HG02678 (cell line): Measurements from ENCODE around the gene SERPINE2.

Experiments used
- ATAC-seq: cut with Tn5 transposase; IDR thresholded peaks from one replicate; pipeline ENCODE4 v1.9.1; 2021; ENCODE audit warnings: mild to moderate bottlenecking, moderate library complexity; ENCODE audit not compliant: unreplicated experiment

Gene SERPINE2

DNA sequence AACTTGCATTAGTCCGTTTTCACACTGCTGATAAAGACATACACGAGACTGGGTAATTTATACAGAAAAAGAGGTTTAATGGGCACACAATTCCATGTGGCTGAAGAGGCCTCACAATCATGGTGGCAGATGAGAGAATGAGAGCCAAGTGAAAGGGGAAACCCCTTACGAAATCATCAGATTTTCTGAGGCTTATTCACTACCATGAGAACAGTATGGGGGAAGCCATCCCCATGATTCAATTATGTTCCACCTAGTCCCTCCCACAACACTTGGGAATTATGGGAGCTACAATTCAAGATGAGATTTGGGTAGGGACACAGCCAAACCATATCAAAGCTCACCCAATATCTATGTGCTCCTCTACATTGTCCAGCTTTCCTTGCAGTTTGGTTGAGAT is 16.0 kb upstream of the SERPINE2 start:
- ATAC-seq, result no peak

DNA sequence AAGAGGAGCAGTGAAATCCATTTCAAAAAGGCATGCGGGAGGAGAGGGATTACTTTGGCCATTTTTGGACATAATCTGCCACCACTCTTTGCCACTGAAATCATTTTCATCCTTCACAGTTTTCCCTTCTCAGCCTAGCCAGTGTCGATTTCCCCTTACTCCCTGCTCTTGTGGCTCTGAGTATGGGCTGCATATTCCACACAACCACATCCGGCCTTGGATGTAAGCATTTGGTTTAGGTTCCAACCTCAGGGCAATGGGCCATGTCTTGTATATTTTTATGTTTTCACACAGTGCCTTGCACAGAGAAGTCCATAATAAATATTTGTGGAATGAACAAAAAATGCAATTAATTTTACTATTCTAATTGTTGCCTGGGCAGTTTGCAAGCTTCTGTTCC is 7.7 kb upstream of the SERPINE2 start:
- ATAC-seq, result no peak

DNA sequence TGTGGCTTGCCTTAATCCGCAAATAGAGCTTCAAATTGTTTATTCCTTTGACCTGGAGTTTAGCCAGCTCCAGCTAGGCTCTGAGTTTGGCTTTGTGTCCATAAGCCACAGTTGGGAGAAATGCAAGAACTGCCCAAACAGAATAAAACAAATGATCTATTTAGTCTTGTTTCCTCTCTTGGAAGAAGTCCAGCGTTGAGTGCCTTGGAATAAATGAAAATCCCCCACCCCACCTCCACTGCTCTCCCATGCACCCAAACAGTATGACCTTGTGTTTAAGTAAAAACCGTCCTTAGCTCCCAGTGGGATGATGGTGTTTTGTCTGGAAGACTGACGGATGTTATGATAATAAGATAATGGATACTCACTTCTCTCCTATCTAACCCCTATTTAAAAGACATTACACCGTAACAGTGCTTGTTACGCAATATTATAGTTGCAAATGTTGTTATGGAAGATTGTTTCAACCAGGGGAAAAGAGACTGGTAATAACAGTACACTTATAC is 3.2 kb upstream of the SERPINE2 start:
- ATAC-seq, result no peak

DNA sequence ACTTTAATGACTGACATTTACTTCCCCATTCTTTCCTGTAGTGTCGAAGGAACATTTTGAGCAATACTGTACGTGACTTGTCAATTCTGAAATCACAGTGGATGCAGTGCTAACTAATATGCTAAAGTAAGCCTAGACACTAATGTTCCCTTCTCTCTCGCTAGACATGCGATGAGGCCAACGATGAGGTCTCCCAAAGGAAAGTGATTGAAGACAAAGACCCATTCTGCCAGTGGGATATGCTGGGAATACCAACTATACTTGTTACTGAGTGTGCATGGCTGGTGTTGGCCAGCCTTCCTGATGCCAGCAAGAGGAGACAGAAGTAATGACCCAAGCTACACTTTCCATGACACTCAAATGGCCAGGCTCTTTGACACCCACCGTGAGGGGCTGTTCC is 2.5 kb upstream of the SERPINE2 start:
- ATAC-seq, result no peak

DNA sequence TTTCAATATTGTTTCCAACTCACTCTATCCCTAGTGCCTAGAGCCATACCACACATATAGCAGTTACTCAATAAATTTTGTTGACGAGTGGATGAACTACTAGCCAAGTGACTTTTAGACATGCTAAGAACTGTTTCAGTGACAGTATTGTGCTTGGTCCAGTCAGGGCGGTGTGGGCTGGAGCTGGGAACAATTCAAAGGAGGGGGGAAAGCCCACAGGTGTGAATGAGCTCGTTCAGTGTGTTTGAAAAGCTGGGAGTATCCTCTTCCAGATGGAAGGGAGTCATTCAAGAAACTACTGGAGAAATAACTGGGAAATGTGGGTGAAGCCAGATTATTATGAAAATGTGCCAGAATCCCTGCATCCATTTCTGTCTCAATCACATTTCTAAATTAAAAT is 1.7 kb upstream of the SERPINE2 start:
- no peak for ATAC-seq

DNA sequence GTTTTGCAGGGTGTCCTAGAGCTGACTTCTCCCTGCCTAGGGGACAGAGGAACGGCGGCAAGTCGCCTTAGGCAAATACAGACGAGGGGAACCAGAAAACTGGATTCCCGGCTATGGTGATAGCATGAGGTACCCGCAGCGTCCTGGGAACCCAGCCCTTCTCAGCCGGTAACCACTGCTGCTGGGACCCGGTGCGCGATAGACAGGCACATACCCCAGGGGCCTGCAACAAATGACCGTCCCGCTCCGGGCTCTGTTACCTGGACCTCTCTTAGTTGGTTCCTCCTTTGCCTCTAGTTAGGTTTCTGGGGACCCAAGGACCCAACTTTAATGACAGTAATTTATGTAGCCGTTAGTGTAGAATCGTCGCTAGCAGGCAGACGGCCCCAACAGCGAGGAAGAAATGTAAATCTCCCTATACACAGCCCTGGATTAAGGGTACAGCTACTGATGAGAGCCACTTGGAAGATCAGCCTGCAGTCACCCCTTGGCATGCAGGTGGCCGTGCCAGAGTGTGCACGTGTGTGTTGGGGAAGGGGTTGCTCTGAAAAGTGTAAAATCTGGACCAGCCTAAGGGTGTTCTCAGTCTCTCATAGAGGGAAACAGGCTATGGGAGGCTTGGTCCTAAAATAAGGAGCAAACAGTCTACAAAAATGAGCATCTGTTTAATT is 819 bp upstream of the SERPINE2 start:
- peak; percentile 17 for ATAC-seq

DNA sequence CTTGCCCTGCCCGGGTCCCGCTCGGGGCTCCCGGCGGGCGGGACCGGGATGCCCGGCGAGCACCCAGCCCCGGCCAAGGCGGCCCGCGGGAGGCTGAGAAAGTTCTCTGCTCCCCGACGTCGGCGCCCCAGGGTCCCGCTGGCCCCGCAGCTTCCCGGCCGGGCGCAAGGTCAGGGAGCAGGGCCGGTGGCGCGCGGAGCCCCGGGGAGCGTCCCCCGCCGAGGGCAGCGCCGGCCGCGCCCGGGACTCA is 331 bp downstream of the SERPINE2 start:
- peak; percentile 22 for ATAC-seq

DNA sequence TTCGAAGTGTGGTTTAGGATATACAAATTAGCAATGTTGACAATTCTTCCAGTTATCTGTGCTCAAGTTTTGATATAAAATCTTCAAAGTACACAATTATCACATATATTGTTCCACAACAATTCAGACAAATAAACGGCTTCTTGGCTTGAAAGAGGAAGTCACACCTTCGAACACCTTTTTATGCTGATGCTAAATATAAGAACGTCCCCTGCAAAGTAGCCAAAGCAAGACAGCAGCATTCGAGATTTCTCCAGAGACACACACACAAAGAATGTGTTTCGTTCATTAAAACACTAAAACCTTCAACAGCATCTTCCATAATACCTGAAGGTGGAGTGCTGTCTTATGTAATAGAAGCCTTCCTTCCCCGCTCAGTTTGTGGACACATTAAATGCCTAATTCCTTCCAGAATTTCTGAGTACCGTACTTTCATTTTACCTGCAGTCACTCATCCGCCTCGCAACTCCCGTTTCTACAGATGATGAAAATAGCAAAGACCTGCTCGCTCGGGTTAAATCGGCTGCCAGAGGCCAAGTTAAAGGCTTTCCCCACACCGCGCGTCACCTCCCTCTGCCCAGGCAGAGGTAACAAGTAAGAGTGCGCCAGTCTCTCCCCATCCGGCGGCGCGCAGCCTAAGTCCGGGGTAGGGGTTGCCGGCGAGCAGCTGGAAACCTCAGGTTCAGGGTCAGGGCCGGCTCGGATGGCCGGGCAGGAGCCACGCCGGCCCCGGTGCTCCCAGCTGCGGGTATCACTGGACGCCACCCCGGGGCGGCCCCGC is 847 bp downstream of the SERPINE2 start:
- ATAC-seq, result peak; percentile 50

DNA sequence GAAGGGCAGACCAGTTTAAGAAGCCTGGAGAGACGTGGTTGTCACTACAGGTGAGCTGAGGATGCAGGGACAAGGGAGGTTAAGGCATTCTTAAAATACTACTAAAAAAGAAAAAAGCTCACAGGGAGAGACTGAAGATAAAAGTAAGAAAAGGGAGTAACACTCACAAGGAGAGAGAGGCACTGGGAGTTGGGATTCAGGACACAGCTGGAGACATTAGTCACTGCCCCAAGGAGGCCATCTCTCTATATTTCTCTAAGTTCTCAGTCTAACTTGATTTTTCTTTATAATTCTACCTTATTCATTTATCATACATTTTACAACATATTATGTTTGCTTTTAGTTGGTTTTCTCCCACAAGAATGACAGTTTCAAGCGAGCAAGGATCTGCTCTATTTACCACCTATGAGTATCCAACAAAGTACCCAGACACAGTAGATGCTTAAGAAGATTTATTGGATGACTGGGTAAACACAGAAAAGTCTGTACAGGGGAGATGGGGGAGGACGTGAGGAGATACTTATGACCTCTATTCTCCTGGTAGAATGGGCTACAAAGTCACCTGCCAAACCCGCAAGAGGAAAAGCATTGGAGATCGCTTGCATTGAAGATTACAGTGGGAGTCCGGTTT is 2.2 kb downstream of the SERPINE2 start:
- no peak for ATAC-seq

DNA sequence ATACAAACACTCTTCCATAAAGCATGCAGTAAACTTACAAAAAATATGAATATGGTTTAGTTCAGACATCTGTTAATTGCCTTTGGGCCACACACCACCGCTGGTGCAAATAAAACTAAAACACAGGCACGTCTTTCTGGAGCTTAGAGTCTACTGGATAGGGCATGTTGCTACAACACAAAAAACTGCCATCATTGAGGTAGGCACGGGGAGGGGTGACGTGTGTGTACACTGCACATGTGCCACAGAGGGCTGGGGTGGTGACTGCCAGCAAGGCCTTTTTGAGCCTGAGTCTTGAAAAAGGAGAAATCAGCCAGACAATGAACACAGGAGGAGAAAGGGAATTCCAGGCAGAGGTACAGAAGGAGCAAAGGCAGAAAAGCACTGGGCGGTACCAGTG is 5.1 kb downstream of the SERPINE2 start:
- ATAC-seq, result no peak

DNA sequence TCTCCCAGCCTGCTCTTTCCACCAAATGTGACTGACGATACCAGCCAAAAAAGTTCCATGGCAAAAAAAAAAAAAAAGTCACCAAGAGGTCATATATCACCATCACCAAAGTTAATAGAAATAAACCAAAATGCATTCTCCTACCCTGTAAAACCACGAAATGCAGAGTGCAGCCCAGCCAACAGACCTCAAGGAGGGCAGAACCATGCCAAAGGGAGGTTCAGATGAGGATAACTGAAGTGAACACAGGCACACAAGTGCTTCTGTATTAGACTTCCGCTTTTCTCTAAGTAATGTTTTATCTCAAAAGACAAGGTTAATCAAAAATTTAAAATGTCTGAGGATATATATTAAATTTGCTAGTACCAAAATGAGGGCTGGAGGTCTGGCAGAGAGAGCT is 5.5 kb downstream of the SERPINE2 start:
- no peak for ATAC-seq

DNA sequence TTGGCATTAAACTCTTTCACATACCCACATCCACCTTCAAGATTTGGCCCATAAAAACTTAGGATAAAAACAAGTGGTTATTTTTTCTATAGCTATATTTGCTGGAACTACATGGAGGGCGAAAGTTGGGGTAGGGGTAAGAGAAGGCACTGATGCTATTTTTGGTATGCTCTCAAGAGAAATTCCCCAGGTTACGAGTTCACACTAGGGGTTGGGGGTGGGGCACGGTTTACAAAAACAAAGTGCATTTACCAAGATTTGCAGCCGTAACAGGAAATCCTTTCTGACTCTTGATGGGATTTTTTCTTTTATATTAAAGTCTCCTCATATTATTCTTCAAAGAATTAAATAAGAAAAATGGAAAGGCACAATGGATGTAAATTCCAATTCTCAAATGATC is 6.8 kb downstream of the SERPINE2 start:
- no peak for ATAC-seq

DNA sequence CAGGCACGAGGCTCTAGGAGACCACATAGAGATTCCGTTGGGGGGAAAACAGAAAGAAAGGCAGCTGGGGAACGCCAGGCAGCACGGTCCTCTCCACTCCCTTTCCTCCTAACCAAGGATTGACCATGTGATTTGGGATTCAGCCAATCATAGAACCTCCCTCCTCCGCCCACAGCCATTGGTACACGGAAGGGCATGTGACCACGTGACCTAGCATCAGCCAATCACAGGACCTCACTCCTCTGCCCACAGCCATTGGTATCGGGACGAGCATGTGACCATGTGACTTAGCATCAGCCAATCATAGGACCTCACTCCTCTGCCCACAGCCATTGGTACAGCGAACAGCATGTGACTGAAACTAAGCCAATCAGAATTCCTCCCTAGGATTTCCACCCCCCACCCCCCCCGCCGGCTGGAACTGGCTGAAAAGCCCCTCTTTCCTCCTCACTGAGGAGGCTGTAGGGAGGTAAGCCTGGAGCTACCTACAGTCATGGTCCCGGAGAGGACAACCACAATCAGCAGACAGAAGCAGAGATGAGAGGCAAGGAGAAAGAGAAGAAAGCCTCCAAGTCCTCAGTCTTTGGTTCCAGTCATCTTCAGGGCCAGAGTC is 7.6 kb downstream of the SERPINE2 start:
- no peak for ATAC-seq

DNA sequence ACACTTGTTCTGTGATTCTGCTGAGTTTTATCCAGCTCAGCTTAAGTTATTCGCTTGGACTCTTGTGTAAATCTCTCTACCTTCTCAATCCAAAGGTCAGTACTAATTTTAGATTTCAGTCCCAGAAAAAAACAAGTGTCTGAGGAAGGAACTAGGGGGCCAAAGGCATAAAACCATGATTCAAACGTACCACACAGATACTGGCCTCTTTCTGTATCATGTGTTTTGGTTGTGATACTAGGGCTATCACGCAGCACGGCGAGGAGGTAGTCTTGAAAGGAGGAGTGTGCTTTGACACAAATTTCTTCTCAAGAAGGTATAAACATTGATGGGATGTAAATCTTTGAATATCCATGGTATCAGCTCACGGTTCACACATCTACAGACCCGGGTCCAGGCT is 8.3 kb downstream of the SERPINE2 start:
- ATAC-seq, result no peak

DNA sequence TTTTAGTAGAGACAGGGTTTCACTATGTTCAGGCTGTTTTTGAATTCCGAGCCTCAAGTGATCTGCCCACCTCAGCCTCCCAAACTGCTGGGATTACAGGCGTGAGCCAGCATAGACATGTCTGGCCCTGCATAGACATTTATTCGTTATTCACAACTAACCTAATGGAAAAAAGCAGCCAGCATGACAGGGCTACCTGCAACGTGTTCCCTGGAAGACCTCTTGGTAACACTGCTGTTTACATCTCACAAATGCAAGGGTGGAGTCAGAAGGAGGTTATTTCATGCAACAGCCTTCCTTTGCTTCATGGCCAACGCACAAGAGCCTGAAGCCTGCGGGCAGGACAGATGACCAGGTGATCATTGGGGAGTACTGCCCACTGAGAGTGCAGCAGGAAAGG is 9.2 kb downstream of the SERPINE2 start:
- ATAC-seq, result no peak

DNA sequence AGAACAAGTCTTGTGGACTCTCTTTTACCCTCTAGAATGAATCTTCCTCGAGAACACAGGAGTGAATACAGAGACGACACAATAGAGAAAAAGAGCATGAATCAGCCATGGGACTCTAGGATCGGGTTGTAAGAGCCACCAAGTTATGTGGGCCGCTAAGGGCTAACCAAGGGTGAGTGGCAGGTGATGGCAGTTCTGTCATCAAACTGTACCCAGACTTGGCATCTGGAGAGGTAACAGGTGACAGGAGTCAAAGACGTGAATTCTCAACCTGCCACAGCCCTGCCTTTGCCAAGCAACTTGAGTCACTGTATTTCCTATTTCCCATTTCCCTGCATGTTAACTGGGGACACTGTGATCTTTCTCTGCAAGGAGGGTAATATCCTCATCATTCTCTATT is 11.2 kb downstream of the SERPINE2 start:
- no peak for ATAC-seq

DNA sequence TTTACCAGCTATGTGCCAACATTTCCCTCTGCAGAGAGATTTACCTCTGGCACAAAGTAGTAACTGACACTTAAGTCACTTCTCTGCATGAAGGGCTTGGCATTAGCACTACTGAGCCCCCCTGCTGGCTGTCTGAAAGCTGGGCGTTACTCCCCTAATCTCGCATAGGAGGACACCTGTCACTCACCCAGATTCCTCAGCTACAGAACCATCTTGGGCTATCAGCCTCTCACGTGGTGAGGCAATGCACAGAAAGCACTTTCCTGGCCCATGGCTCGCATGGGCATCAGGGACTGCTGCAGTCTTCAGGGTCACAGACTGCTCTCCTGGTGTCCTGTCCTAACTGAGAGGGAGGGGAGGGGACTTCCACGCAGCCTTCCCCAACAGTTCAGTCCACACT is 12.0 kb downstream of the SERPINE2 start:
- ATAC-seq, result no peak

DNA sequence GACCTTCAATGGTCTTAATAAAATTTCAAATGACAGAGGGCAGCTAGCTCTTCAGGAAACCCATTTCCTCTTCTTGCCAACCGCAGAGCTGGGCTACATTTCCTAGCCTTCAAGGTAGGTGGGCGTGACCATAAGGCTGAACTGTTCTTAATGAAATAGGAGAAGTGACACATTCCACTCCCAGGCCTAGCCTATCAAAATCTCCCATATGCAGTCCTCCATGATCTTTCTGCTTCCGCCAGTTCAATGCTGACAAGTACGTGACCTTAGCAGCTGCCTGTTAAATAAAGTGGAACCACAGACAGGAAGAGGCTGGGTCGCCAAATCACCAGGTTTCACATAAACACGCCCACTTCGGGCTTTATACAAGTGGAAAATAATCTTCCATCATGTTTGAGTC is 13.2 kb downstream of the SERPINE2 start:
- ATAC-seq, result peak; percentile 86

DNA sequence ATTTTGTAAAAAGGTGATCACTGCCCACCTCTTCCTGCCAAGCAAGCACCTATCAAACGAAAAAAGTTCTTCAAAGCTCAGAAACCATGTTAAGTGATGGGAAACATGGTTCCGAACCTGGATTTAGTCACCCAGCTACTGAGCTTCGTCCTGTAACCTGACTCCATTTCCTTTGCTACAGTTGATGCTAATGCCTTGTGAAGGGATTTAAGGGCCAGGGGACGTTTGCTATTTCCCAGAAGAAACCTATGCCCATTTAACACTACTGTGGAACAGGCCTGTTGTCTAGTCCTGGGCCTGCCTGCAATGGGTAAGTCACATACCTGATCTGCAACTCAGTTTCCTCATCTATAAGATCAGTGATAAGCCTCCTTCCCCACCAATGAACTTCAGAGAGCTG is 14.8 kb downstream of the SERPINE2 start:
- no peak for ATAC-seq

DNA sequence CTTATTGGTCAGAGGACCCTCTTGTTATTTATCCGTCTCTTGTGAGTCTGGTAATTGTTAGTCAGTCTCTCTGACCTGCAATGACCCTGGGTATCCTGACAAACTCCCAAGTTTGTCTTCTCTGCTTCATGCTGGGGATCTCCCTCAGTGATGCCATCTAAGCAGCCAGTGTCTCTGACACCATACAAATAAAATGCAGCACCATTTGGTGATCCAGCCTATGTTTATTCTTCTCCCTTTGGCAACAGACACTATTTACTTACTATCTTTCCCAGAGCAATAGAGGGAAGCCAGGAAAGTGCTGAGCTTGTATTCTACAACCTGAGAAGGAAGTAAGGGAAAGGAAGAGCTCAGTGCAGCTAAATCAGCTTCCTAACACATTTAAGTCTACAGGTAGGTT is 15.9 kb downstream of the SERPINE2 start:
- no peak for ATAC-seq

DNA sequence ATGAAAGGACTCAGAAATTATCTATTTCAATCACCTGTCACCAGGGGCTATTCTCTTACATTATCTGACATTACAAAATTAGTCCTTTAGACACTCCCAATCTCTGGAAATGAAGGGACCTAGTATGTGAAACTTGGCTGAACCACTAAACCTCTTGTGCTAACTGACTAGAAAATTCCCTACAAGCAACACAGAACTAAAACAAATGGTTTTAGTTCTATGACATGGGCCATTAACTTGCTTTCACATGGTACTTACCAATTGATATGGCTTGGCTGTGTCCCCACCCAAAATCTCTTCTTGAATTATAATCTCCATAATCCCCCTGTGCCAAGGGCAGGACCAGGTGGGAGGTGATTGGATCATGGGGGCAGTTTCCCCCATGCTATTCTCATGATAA is 16.6 kb downstream of the SERPINE2 start:
- peak; percentile 32 for ATAC-seq

DNA sequence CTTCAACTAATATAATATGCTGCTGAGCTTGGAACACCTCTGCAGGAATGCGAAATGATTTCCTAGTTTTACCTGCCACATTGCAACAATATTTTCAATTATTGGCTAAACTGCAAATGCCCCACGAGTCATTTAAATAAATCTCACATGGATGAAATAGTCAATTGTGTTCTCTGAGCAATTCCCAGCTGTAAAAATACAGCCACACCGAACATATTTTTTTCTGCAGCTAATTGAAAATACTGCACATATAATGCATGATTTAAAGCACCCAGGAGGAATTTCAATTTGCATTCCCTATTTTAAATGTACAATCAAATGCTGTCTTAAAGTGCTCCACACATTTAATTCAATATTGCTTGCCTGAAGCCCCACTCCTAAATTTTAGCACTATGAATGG is 18.6 kb downstream of the SERPINE2 start:
- no peak for ATAC-seq
